ENCODE measurements around the gene MYOZ3. TPM values are rescaled to one million over a fixed set of nuclear protein-coding genes. Genes with fewer than 3 reads are reported as not detected.

The MYOZ3 gene
- polyA plus RNA-seq, 1 donor from 2014 or later, result not detected

- Histone ChIP-seq H2AFZ (ENCODE audit: low read depth, low read length) (peak overlapping the region; percentile 100), H3K36me3 (ENCODE audit: insufficient read depth, low read length) (peaks cover 3% of the 10 kb centered on the region), H3K9ac (ENCODE audit: low read length) (peak overlapping the region; percentile 99), H3K27ac (ENCODE audit: low read length) (peak overlapping the region; percentile 99), H3K9me2 (ENCODE audit: insufficient read depth, low read length) (no peaks in the 10 kb centered on the region), H3F3A (ENCODE audit: insufficient read depth, low read length, poor library complexity, severe bottlenecking) (no peaks in the 10 kb centered on the region), H3K9me3 (ENCODE audit: low read length) (no peaks in the 10 kb centered on the region), H3K4me2 (ENCODE audit: low read length) (peak overlapping the region; percentile 90), H3K79me2 (replicated peaks; ENCODE audit: insufficient read depth, low read length) (peaks cover 19% of the 10 kb centered on the region), H4K20me1 (ENCODE audit: insufficient read depth) (no peaks in the 10 kb centered on the region), H3K27me3 (ENCODE audit: insufficient read depth, low read depth, low read length) (no peaks in the 10 kb centered on the region), H3K4me3 (ENCODE audit: low read length) (peak overlapping the region; percentile 93)
- no peak for TF ChIP-seq POLR2AphosphoS5 (IDR thresholded peaks at IDR 0.05)
- no peak for TF ChIP-seq SMC3 (conservative IDR thresholded peaks at IDR 0.05; ENCODE audit: poor library complexity)
- no peak for TF ChIP-seq REST (IDR thresholded peaks at IDR 0.05; ENCODE audit: borderline replicate concordance)
Measured at GRCh38 chr5:150700246-150700593, 39.2 kb downstream of the MYOZ3 start.

- Histone ChIP-seq H4K20me1 (ENCODE audit: insufficient read depth) (no peaks in the 10 kb centered on the region), H3K9ac (ENCODE audit: low read length) (peak within 1 kb of the TSS; percentile 99), H3K36me3 (ENCODE audit: insufficient read depth, low read length) (no peaks in the 10 kb centered on the region), H3K79me2 (replicated peaks; ENCODE audit: insufficient read depth, low read length) (peaks cover 19% of the 10 kb centered on the region), H2AFZ (ENCODE audit: low read depth, low read length) (peak within 1 kb of the TSS; percentile 100), H3K4me3 (ENCODE audit: low read length) (peak within 1 kb of the TSS; percentile 93), H3K9me3 (ENCODE audit: low read length) (no peaks in the 10 kb centered on the region), H3K27me3 (ENCODE audit: insufficient read depth, low read depth, low read length) (no peaks in the 10 kb centered on the region), H3K4me2 (ENCODE audit: low read length) (peak within 1 kb of the TSS; percentile 90), H3F3A (ENCODE audit: insufficient read depth, low read length, poor library complexity, severe bottlenecking) (no peaks in the 10 kb centered on the region), H3K27ac (ENCODE audit: low read length) (peak within 1 kb of the TSS; percentile 99), H3K9me2 (ENCODE audit: insufficient read depth, low read length) (no peaks in the 10 kb centered on the region)
- TF ChIP-seq REST (IDR thresholded peaks at IDR 0.05; ENCODE audit: borderline replicate concordance), result peak; percentile 91
- peak; percentile 86 for TF ChIP-seq TAF1 (IDR thresholded peaks at IDR 0.05; ENCODE audit: low read depth)
- no peak for TF ChIP-seq RAD21 (conservative IDR thresholded peaks at IDR 0.05)
- no peak for TF ChIP-seq EZH2 (IDR thresholded peaks at IDR 0.05; ENCODE audit: borderline replicate concordance, insufficient read depth, low read length, poor library complexity, severe bottlenecking)
- TF ChIP-seq EP300 (conservative IDR thresholded peaks at IDR 0.05; ENCODE audit: poor library complexity, severe bottlenecking), result peak; percentile 71
- no peak for TF ChIP-seq SMC3 (conservative IDR thresholded peaks at IDR 0.05; ENCODE audit: poor library complexity)
- TF ChIP-seq CTCF (IDR thresholded peaks at IDR 0.05; ENCODE audit: poor library complexity, severe bottlenecking), result peak; percentile 76
- peak; percentile 94 for TF ChIP-seq POLR2AphosphoS5 (IDR thresholded peaks at IDR 0.05)
- peak; percentile 74 for TF ChIP-seq MXI1 (conservative IDR thresholded peaks at IDR 0.05; ENCODE audit: poor library complexity, severe bottlenecking)
Measured at GRCh38 chr5:150700594-150701377, 39.7 kb downstream of the MYOZ3 start, which contains the start of gene RBM22. Gene RBM22 (minus strand): TSS chr5:150701062. CDS start chr5:150700985, 77 bp downstream.
